Measurements from ENCODE around the gene NIT1.
"Not testable (repeated sequence)": the region's sequence is repeated elsewhere in the genome, so short reads cannot be mapped to it uniquely, and the experiment has no call there.

Gene NIT1

DNA sequence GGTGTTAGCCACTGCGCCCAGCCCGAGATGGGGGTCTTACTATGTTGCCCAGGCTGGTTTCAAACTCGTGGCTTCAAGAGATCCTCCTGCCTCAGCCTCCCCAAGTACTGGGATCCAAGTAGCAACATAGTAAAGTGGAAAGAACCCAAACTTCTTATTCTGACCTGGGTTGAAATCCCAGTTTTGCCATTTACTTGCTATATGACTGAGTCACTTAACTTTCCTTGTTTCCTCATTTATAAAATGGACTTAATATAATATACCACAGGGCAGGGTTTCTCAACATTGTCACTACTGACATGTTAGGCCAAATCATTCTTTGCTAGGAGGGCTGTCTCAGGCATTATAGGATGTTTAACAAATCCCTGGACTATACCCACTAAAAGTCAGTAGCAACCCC lies 6.8 kb upstream of the NIT1 start:
- intact Hi-C loops (cut with DNase I; ENCODE audit: low total_unique reads): no loop called here
- Histone ChIP-seq H3K4me1 (peaks cover 0 to 25% (median 12%) of the 10 kb centered on the region in 4 donors), H3K9me3 (no peaks in the 10 kb centered on the region), H3K36me3 (no peaks in the 10 kb centered on the region), H3K27ac (no peak overlapping the region), H3K4me3 (no peak overlapping the region), H3K27me3 (no peaks in the 10 kb centered on the region)
- TF ChIP-seq, protein P1, sequence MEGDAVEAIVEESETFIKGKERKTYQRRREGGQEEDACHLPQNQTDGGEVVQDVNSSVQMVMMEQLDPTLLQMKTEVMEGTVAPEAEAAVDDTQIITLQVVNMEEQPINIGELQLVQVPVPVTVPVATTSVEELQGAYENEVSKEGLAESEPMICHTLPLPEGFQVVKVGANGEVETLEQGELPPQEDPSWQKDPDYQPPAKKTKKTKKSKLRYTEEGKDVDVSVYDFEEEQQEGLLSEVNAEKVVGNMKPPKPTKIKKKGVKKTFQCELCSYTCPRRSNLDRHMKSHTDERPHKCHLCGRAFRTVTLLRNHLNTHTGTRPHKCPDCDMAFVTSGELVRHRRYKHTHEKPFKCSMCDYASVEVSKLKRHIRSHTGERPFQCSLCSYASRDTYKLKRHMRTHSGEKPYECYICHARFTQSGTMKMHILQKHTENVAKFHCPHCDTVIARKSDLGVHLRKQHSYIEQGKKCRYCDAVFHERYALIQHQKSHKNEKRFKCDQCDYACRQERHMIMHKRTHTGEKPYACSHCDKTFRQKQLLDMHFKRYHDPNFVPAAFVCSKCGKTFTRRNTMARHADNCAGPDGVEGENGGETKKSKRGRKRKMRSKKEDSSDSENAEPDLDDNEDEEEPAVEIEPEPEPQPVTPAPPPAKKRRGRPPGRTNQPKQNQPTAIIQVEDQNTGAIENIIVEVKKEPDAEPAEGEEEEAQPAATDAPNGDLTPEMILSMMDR (IDR thresholded peaks at IDR 0.05): no peak
- DNase-seq: no peak

DNA sequence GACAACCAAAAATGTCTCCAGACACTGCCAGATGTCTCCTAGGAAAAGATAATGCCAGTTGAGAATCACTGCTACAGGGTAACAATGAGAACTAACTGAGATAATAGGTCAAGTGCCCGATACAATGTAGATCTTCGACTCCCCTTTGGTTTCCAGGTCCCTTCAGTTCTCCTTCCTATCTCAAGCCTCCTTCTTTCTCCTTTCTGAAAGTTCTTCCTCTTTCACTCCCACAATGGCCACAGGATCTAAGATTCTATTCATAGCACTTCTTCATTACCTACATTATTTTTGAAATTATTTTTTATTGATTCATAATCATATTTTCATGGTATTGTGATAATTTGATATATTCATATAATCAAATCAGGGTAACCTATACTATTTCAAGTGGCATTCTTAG lies 6.4 kb upstream of the NIT1 start:
- H3K36me3 ChIP-seq: no peaks in the 10 kb centered on the region
- intact Hi-C loops (cut with DNase I; ENCODE audit: low total_unique reads): no loop called here
- H3K27ac ChIP-seq: no peak overlapping the region
- H3K27me3 ChIP-seq: no peaks in the 10 kb centered on the region
- no peak overlapping the region for H3K4me3 ChIP-seq
- H3K4me1 ChIP-seq: peaks cover 0 to 29% (median 16%) of the 10 kb centered on the region in 4 donors
- TF ChIP-seq, protein P1 (IDR thresholded peaks at IDR 0.05): no peak
- no peak for DNase-seq
- no peaks in the 10 kb centered on the region for H3K9me3 ChIP-seq

DNA sequence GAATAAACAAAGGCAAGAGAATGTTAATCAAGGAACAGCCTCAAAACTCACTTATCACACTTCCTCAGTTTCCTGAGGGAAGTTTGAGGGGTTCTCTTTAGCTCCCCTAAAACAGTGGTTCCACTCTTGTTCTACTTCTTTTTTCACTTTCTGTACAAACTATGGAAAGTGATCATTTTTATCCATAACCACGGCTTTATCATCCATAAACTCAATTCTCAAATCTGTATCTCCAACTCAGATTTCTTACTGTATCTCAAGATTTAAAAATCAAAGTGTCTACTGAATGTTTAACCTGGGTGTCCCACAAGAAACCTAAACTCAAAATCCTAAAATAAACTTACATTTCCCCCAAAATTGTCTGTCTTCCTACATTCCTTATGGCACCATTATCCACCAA lies 4.0 kb upstream of the NIT1 start:
- TF ChIP-seq, protein P1 (IDR thresholded peaks at IDR 0.05): no peak
- intact Hi-C loops (cut with DNase I; ENCODE audit: low total_unique reads): no loop called here
- H3K36me3 ChIP-seq: no peaks in the 10 kb centered on the region
- H3K27me3 ChIP-seq: no peaks in the 10 kb centered on the region
- H3K4me3 ChIP-seq: no peak overlapping the region
- H3K9me3 ChIP-seq: no peaks in the 10 kb centered on the region
- H3K4me1 ChIP-seq: peaks cover 0 to 41% (median 31%) of the 10 kb centered on the region in 4 donors
- H3K27ac ChIP-seq: no peak overlapping the region
- no peak for DNase-seq

DNA sequence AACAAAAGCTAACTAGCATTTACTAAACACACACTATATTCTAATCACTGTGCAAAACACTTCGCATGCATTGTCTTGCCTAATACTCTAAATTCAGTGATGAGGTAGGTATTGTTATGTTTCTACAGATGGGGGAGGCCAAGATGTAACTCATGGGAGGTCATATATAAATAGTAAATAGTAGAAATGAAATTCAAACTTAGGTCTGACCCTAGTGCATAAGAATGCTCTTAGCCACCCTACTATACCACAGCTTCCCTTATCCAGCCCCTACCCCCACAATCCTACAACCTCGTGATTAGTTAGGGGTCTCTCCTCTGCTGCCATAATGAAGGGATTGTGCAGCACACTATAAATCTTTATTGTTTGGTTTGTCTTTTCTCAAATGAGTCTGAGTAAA lies 3.3 kb upstream of the NIT1 start:
- Histone ChIP-seq H3K27me3 (no peaks in the 10 kb centered on the region), H3K27ac (no peak overlapping the region), H3K4me3 (no peak overlapping the region), H3K36me3 (peaks cover 0 to under 1% (median 0%) of the 10 kb centered on the region in 3 donors), H3K4me1 (peaks cover 0 to 47% (median 37%) of the 10 kb centered on the region in 4 donors), H3K9me3 (no peaks in the 10 kb centered on the region)
- no peak for DNase-seq
- intact Hi-C loops (cut with DNase I; ENCODE audit: low total_unique reads): no loop called here
- TF ChIP-seq, protein P1 (IDR thresholded peaks at IDR 0.05): no peak

DNA sequence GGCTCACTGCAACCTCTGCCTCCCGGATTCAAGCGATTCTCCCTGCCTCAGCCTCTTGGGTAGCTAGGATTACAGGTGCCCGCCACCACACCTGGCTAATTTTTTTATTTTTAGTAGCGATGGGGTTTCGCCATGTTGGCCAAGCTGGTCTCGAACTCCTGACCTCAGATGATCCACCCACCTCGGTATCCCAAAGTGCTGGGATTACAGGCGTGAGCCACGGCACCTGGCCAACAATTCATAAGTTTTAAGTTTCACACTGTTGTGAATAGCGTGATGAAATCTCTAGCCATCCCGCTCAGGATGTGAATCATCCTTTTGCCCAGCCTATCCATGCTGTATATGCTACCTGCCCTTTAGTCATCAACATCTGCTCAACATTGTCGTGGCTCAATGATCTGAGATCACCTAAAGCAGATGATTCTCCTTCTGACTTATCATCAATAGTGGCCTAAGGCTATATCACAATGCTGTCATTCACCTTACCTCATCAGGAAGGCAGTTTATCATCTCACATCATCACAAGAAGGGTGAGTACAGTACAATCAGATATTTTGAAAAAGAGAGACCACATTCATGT lies 2.7 kb upstream of the NIT1 start:
- DNase-seq: no peak
- Histone ChIP-seq H3K4me1 (peaks cover 0 to 54% (median 43%) of the 10 kb centered on the region in 4 donors), H3K27me3 (no peaks in the 10 kb centered on the region), H3K4me3 (no peak overlapping the region), H3K36me3 (peaks cover 0 to 7% (median 5%) of the 10 kb centered on the region in 3 donors), H3K9me3 (no peaks in the 10 kb centered on the region), H3K27ac (no peak overlapping the region)
- TF ChIP-seq, protein P1 (IDR thresholded peaks at IDR 0.05): no peak
- intact Hi-C loops (cut with DNase I; ENCODE audit: low total_unique reads): no loop called here

DNA sequence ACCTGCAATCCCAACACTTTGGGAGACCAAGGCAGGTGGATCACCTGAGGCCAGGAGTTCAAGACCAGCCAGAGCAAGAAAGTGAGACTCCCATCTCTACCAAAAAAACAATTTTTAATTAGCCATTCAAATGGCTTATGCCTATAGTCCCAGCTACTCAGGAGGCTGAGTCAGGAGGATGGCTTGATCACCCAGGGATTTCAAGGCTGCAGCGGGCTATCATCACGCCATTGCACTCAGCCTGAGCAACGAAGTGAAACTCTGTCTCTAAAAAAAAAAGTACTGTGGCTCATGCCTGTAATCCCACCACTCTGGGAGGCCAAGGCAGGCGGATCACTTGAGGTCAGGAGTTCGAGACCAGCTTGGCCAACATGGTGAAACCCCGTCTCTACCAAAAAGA lies 1.9 kb upstream of the NIT1 start:
- Histone ChIP-seq H3K4me1 (peaks cover 0 to 57% (median 44%) of the 10 kb centered on the region in 4 donors), H3K36me3 (peaks cover 4 to 14% (median 11%) of the 10 kb centered on the region in 3 donors)
- H3K27ac ChIP-seq; H3K27me3 ChIP-seq; H3K4me3 ChIP-seq; H3K9me3 ChIP-seq; DNase-seq; intact Hi-C loops (cut with DNase I; ENCODE audit: low total_unique reads): not testable (repeated sequence)
